Measurements from ENCODE around the gene C8B. TPM values are rescaled to one million over a fixed set of nuclear protein-coding genes. Genes with fewer than 3 reads are reported as not detected.

C8B gene
- total and polyA plus RNA-seq, 9 of the 15 experiments (the other 6 are each of a cell fraction or from before 2014, with no cell fraction given) = not detected

DNA sequence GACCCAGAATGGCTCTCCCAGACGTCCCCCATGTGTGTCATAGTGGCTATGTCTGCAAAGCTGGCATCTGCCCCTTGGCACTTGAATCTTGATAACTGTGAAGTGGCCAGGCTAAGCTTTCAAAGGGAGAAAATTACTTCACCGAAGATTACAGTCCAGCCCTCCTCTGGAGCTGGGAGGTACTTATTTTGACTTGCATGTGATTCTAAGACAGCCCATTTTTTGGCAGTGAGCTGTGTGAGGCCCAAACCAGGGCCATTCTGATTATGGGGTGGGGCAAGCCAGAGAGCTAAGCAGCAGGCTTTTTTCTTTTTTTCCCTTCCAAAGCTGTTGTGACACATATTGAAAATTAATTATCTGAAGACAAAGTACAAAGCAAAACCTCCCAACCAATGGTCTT lies 42.1 kb upstream of the C8B start:
- FAIRE-seq (no peak), DNase-seq (ENCODE audit: extremely low read depth in 1 of 4, low spot score in 3 of 4) (no peak), ATAC-seq (no peak)
- intact Hi-C loops (cut with micrococcal nuclease) = no loop called here
- Histone ChIP-seq H3K4me1 (replicated peaks in 1 of 2; ENCODE audit: control insufficient read depth in 2 of 2, insufficient read depth in 2 of 2, low read length in 2 of 2) (no peaks in the 10 kb centered on the region), H3K79me2 (ENCODE audit: control insufficient read depth, insufficient read depth, low read length) (no peaks in the 10 kb centered on the region), H3K9me3 (replicated peaks; ENCODE audit: control insufficient read depth, insufficient read depth, low read depth, low read length) (no peaks in the 10 kb centered on the region), H3K9ac (ENCODE audit: insufficient read depth in 1 of 2, low read depth in 2 of 2, low read length in 2 of 2) (no peak overlapping the region), H3K36me3 (ENCODE audit: control insufficient read depth, insufficient read depth, low read length) (no peaks in the 10 kb centered on the region), H3K27me3 (ENCODE audit: control insufficient read depth in 2 of 2, insufficient read depth in 2 of 2, low read length in 2 of 2) (no peaks in the 10 kb centered on the region; a peak in 1 of 5 replicates), H3K9me1 (ENCODE audit: control insufficient read depth, insufficient read depth, low read length) (no peaks in the 10 kb centered on the region), H3K27ac (ENCODE audit: extremely low read depth, low read depth, low read length) (no peak overlapping the region), H2AFZ (ENCODE audit: low read depth, low read length) (no peak overlapping the region), H3K4me3 (no peak overlapping the region), H3K4me2 (ENCODE audit: insufficient read depth, low read length) (no peak overlapping the region), H4K20me1 (replicated peaks; ENCODE audit: control insufficient read depth, insufficient read depth, low read length) (no peaks in the 10 kb centered on the region)
- no TSS peak for BruUV-seq (replicated peaks)
- POLR2A ChIA-PET = no interaction called here
- CTCF ChIA-PET (ENCODE audit: low intra/inter-chr PET ratio) = no interaction called here
- in situ Hi-C loops (cut with MboI) = no loop called here
- WGBS (ENCODE audit: insufficient coverage, low coverage, missing lambda C conversion rate) = 0% methylated on average over 2 of the region's 2 CpGs
- TF ChIP-seq, protein P1, sequence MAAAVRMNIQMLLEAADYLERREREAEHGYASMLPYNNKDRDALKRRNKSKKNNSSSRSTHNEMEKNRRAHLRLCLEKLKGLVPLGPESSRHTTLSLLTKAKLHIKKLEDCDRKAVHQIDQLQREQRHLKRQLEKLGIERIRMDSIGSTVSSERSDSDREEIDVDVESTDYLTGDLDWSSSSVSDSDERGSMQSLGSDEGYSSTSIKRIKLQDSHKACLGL (CRISPR knock-in tag; IDR thresholded peaks at IDR 0.05; ENCODE audit: borderline replicate concordance, poor library complexity, severe bottlenecking) = no peak
- TF ChIP-seq MXI1 (IDR thresholded peaks at IDR 0.05; ENCODE audit: low read depth, low read length) (no peak), ZNF586 (CRISPR knock-in tag; conservative IDR thresholded peaks at IDR 0.05) (no peak), CREBBP (IDR thresholded peaks at IDR 0.05; ENCODE audit: low read depth, low read length) (no peak), SNIP1 (IDR thresholded peaks at IDR 0.05; ENCODE audit: low read depth) (no peak), ZSCAN32 (CRISPR knock-in tag; IDR thresholded peaks at IDR 0.05) (no peak), ZNF561 (CRISPR knock-in tag; conservative IDR thresholded peaks at IDR 0.05) (no peak), PRPF4 (IDR thresholded peaks at IDR 0.05; ENCODE audit: insufficient read depth, low read depth, low read length, poor library complexity, severe bottlenecking) (no peak), L3MBTL2 (IDR thresholded peaks at IDR 0.05) (no peak), FOSL1 (tag; conservative IDR thresholded peaks at IDR 0.05) (no peak), EHMT2 (IDR thresholded peaks at IDR 0.05) (no peak), HNRNPH1 (optimal IDR thresholded peaks at IDR 0.05; ENCODE audit: low read depth, low read length) (no peak)
- TF ChIP-seq, protein P2, sequence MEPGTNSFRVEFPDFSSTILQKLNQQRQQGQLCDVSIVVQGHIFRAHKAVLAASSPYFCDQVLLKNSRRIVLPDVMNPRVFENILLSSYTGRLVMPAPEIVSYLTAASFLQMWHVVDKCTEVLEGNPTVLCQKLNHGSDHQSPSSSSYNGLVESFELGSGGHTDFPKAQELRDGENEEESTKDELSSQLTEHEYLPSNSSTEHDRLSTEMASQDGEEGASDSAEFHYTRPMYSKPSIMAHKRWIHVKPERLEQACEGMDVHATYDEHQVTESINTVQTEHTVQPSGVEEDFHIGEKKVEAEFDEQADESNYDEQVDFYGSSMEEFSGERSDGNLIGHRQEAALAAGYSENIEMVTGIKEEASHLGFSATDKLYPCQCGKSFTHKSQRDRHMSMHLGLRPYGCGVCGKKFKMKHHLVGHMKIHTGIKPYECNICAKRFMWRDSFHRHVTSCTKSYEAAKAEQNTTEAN (CRISPR knock-in tag; IDR thresholded peaks at IDR 0.05) = no peak
- TF ChIP-seq, protein P3, sequence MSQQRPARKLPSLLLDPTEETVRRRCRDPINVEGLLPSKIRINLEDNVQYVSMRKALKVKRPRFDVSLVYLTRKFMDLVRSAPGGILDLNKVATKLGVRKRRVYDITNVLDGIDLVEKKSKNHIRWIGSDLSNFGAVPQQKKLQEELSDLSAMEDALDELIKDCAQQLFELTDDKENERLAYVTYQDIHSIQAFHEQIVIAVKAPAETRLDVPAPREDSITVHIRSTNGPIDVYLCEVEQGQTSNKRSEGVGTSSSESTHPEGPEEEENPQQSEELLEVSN (IDR thresholded peaks at IDR 0.05; ENCODE audit: borderline replicate concordance in 1 of 2, extremely low read depth in 1 of 2, insufficient read depth in 1 of 2, insufficient read length in 1 of 2, low read depth in 1 of 2, low read length in 1 of 2, poor library complexity in 1 of 2, severe bottlenecking in 1 of 2) = no peak
- TF ChIP-seq, protein P4, sequence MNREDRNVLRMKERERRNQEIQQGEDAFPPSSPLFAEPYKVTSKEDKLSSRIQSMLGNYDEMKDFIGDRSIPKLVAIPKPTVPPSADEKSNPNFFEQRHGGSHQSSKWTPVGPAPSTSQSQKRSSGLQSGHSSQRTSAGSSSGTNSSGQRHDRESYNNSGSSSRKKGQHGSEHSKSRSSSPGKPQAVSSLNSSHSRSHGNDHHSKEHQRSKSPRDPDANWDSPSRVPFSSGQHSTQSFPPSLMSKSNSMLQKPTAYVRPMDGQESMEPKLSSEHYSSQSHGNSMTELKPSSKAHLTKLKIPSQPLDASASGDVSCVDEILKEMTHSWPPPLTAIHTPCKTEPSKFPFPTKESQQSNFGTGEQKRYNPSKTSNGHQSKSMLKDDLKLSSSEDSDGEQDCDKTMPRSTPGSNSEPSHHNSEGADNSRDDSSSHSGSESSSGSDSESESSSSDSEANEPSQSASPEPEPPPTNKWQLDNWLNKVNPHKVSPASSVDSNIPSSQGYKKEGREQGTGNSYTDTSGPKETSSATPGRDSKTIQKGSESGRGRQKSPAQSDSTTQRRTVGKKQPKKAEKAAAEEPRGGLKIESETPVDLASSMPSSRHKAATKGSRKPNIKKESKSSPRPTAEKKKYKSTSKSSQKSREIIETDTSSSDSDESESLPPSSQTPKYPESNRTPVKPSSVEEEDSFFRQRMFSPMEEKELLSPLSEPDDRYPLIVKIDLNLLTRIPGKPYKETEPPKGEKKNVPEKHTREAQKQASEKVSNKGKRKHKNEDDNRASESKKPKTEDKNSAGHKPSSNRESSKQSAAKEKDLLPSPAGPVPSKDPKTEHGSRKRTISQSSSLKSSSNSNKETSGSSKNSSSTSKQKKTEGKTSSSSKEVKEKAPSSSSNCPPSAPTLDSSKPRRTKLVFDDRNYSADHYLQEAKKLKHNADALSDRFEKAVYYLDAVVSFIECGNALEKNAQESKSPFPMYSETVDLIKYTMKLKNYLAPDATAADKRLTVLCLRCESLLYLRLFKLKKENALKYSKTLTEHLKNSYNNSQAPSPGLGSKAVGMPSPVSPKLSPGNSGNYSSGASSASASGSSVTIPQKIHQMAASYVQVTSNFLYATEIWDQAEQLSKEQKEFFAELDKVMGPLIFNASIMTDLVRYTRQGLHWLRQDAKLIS (CRISPR knock-in tag; IDR thresholded peaks at IDR 0.05) = no peak
- TF ChIP-seq, protein P5, sequence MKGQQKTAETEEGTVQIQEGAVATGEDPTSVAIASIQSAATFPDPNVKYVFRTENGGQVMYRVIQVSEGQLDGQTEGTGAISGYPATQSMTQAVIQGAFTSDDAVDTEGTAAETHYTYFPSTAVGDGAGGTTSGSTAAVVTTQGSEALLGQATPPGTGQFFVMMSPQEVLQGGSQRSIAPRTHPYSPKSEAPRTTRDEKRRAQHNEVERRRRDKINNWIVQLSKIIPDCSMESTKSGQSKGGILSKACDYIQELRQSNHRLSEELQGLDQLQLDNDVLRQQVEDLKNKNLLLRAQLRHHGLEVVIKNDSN (CRISPR knock-in tag; IDR thresholded peaks at IDR 0.05) = no peak
